Lower lobe of right lung (tissue), 2 donors: ENCODE results near the gene AOAH. TPM values are rescaled to one million over a fixed set of nuclear protein-coding genes. Genes with fewer than 3 reads are reported as not detected.
A peak's percentile ranks its signal among the peaks of the same experiment; 100 is the strongest.
"Not testable (repeated sequence)": the region's sequence is repeated elsewhere in the genome, so short reads cannot be mapped to it uniquely, and the experiment has no call there.

Experiments used
- ATAC-seq, 2 donors: fragments of 200-7000 bp; cut with Tn5 transposase; one replicate each; pipeline ENCODE4 v1.9.1; 2020 to 2022; ENCODE audit warnings: mild to moderate bottlenecking in 2 of 2, moderate library complexity in 2 of 2
- DNase-seq: peaks from one replicate; pipeline ENCODE4 v3.0.0-alpha.2; 2020
- H3K27ac ChIP-seq: fragments of 200-600 bp; one replicate; pipeline ENCODE4 v1.8.0; 2022
- H3K27me3 ChIP-seq: fragments of 200-600 bp; one replicate; pipeline ENCODE4 v1.8.0; 2022; ENCODE audit warnings: low read depth
- H3K36me3 ChIP-seq: fragments of 200-600 bp; one replicate; pipeline ENCODE4 v1.8.0; 2022; ENCODE audit warnings: mild to moderate bottlenecking
- H3K4me1 ChIP-seq: fragments of 200-600 bp; one replicate; pipeline ENCODE4 v1.8.0; 2022
- H3K4me3 ChIP-seq: fragments of 200-600 bp; one replicate; pipeline ENCODE4 v1.8.0; 2022; ENCODE audit warnings: mild to moderate bottlenecking
- H3K9me3 ChIP-seq: fragments of 200-600 bp; one replicate; pipeline ENCODE4 v1.8.0; 2022
- CTCF ChIP-seq: fragments of 200-600 bp; IDR thresholded peaks from one replicate; pipeline ENCODE4 v1.8.0; 2022; ENCODE audit warnings: antibody characterized with exemption, mild to moderate bottlenecking
- intact Hi-C: fragments of 100-400 bp; cut with DNase I; formaldehyde crosslinking; loops from one replicate; pipeline ENCODE4 v1.11.0; 2022
- total RNA-seq: library from RNA; stranded (reverse); fragmentation: NEBNext Ultra II Directional; extraction: Animal tissue kit (Norgen Biotek cat#: 25700); gene quantifications from one replicate; pipeline ENCODE4 v1.2.1, GENCODE V29; 2021
- donor health status: DM: no; HTN: yes; CAD: no; lungs with severe emphysema.

The AOAH gene
- total RNA-seq, 1 donor from 2014 or later, result 29.2 TPM

DNA sequence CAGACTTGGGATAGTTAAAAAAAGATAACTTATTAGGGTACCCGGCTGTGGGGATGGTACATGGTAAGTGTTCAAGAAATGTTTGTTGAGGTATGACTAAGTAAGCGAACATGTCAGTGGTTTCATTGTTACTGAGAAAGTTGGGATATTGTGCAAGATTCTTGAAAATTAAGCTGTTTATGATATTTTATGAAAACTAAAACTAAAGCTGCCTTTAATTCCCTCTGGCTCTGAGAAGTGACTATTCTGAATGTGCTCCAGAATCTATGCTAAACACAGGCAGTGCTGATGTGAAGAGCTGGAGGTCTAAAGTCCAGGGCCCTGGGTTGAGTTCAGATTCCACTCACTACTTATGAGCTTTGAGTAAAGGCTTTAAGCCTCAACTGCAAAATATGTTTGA is 72.9 kb downstream of the AOAH start:
- Histone ChIP-seq H3K27me3 (no peaks in the 10 kb centered on the region), H3K9me3 (no peaks in the 10 kb centered on the region), H3K4me1 (no peaks in the 10 kb centered on the region), H3K27ac (no peak overlapping the region), H3K4me3 (no peak overlapping the region), H3K36me3 (no peaks in the 10 kb centered on the region)
- ATAC-seq (no peak), DNase-seq (no peak)
- TF ChIP-seq CTCF, result no peak
- intact Hi-C loops, result no loop called here

DNA sequence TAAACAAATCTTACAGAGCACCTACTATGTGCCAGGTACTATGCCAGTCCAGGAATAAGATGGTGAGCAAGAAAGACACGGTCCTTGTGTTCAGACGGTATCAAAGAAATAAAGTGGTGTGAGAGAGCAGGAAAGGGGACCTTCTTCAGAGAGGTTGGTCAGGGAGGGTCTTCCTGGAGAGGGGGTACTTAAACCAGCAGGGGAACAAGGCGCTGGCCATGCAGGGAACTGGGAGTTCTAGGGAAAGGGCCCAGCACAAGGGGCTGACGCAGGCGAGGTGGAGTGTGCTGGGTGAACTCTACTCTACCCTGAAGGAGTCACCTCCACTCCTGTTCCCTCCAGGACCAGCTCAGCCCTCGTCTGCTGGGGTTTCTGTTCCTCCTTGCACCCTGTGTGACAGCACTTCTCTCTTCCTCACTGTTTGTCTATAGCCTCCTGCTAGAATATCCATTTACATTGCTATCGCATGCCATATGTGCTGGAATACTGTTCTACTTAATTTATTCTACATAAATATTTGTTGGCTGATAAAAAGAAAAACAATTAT is 73.5 kb downstream of the AOAH start:
- no peak overlapping the region for H3K27ac ChIP-seq
- ATAC-seq (peak in 1 of 2 donors; percentile 61), DNase-seq (no peak)
- intact Hi-C loops, result no loop called here
- no peaks in the 10 kb centered on the region for H3K9me3 ChIP-seq
- no peaks in the 10 kb centered on the region for H3K4me1 ChIP-seq
- TF ChIP-seq CTCF, result no peak
- no peaks in the 10 kb centered on the region for H3K36me3 ChIP-seq
- no peaks in the 10 kb centered on the region for H3K27me3 ChIP-seq
- no peak overlapping the region for H3K4me3 ChIP-seq

- no peaks in the 10 kb centered on the region for H3K4me1 ChIP-seq
- ATAC-seq, result no peak
Measured at GRCh38 chr7:36650320-36650719, 74.0 kb downstream of the AOAH start.

GRCh38 chr7:36649319-36649718 is 75.0 kb downstream of the AOAH start:
- H3K4me1 ChIP-seq, ATAC-seq, H3K27ac ChIP-seq, DNase-seq, H3K36me3 ChIP-seq, intact Hi-C loops, H3K27me3 ChIP-seq, H3K4me3 ChIP-seq, H3K9me3 ChIP-seq: not testable (repeated sequence)

More at GRCh38 chr7:36650320-36650719, 74.0 kb downstream of the AOAH start:
- DNase-seq, result no peak
- intact Hi-C loops, result no loop called here
- Histone ChIP-seq H3K27ac (no peak overlapping the region), H3K27me3 (no peaks in the 10 kb centered on the region), H3K9me3 (no peaks in the 10 kb centered on the region), H3K36me3 (no peaks in the 10 kb centered on the region), H3K4me3 (no peak overlapping the region)
- TF ChIP-seq CTCF, result no peak

DNA sequence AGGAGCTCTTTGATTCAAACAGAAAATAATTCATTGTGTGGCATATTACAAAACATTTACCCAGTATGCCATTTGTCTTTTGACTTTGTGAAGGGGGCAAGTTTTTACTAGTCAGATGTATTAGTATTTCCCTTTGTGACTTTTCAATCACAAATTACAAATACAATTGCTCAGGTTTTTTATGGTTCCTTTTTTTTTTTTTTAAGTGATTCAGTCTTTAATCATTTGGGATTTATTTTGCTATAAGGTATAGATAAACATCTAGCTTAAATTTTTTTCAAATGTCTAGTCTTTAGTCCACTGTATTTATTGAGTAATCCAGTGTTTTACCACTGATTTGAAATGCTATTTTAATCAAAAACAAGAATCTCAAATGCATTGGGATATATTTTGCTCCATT is 75.9 kb downstream of the AOAH start:
- no peaks in the 10 kb centered on the region for H3K4me1 ChIP-seq
- intact Hi-C loops, result no loop called here
- no peaks in the 10 kb centered on the region for H3K27me3 ChIP-seq
- no peak for TF ChIP-seq CTCF
- H3K36me3 ChIP-seq, result no peaks in the 10 kb centered on the region
- no peak for DNase-seq
- H3K4me3 ChIP-seq, result no peak overlapping the region
- ATAC-seq, result no peak
- no peak overlapping the region for H3K27ac ChIP-seq
- H3K9me3 ChIP-seq, result no peaks in the 10 kb centered on the region

GRCh38 chr7:36644625-36645422 is 79.5 kb downstream of the AOAH start:
- ATAC-seq, result no peak
- no peaks in the 10 kb centered on the region for H3K9me3 ChIP-seq
- H3K27me3 ChIP-seq, result no peaks in the 10 kb centered on the region
- H3K4me3 ChIP-seq, result no peak overlapping the region
- no peak overlapping the region for H3K27ac ChIP-seq
- H3K36me3 ChIP-seq, result no peaks in the 10 kb centered on the region
- intact Hi-C loops, result no loop called here
- no peak for DNase-seq
- no peaks in the 10 kb centered on the region for H3K4me1 ChIP-seq
- TF ChIP-seq CTCF, result no peak
